Body of pancreas (tissue), 4 donors: ENCODE results near the gene DYNLT2. TPM values are rescaled to one million over a fixed set of nuclear protein-coding genes. Genes with fewer than 3 reads are reported as not detected.

Source experiments
- ATAC-seq: fragments of 150-250 bp; one replicate; pipeline ENCODE4 v1.9.1; 2016
- DNase-seq, 4 donors: peaks; one replicate each; pipeline ENCODE4 v3.0.0-alpha.2; 2019
- H3K27ac ChIP-seq, 4 donors: fragments of 200-600 bp; sonication (generic); 1 replicate in 3 of 4; 2 replicates in 1 of 4; pipeline versions ENCODE4 v1.5.1 to v1.6.1; 2016 to 2019; ENCODE audit warnings: mild to moderate bottlenecking in 1 of 4, mixed read lengths in 1 of 4, moderate library complexity in 1 of 4
- H3K27me3 ChIP-seq, 2 donors: fragments of 200-600 bp; sonication (generic); one replicate each; pipeline ENCODE4 v1.6.0; 2016; ENCODE audit warnings: mild to moderate bottlenecking in 1 of 2
- H3K36me3 ChIP-seq, 2 donors: fragments of 200-600 bp; sonication (generic); replicated peaks in 1 of 2; 2 replicates each; pipeline ENCODE4 v1.5.1; 2016; ENCODE audit warnings: low read depth in 2 of 2; ENCODE audit not compliant: insufficient read depth in 1 of 2
- H3K4me1 ChIP-seq: fragments of 200-600 bp; sonication (generic); one replicate; pipeline ENCODE4 v1.6.0; 2016
- H3K4me3 ChIP-seq, 2 donors: fragments of 200-600 bp; sonication (generic); 1 replicate in 1 of 2; 2 replicates in 1 of 2; pipeline ENCODE4 v1.5.1; 2016 to 2019
- H3K9me3 ChIP-seq, 3 donors: fragments of 200-600 bp; sonication (generic); 1 replicate in 2 of 3; 2 replicates in 1 of 3; pipeline ENCODE4 v1.5.1; 2016
- POLR2A ChIP-seq, 3 donors: fragments of 450-650 bp; IDR thresholded peaks; one replicate each; pipeline ENCODE4 v1.6.1; 2016; ENCODE audit warnings: antibody characterized with exemption in 3 of 3, mild to moderate bottlenecking in 2 of 3
- WGBS, 2 donors: methylation state at CpG; one replicate each; pipeline ENCODE4 v1.1.5; 2017; 5-methylcytosine and 5-hydroxymethylcytosine counted together
- intact Hi-C: fragments of 100-400 bp; cut with DNase I; formaldehyde crosslinking; loops from one replicate; pipeline ENCODE4 v1.15.1; 2023
- total RNA-seq, 2 donors: library from RNA; depleted of rRNA; stranded (reverse); fragments of >200 nt; gene quantifications; one replicate each; pipeline ENCODE4 v1.1.0, GENCODE V29; 2016
- TF ChIP-seq, protein P1 (sequence below), 7 experiments: fragments of 450-650 bp in 4 of 7; fragments of 200-600 bp in 3 of 7; sonication (generic) in 3 of 7; IDR thresholded peaks; one replicate each; pipeline ENCODE4 v1.5.1; 2016 to 2019; ENCODE audit warnings: antibody characterized with exemption in 7 of 7

The DYNLT2 gene
- total RNA-seq, 2 donors from 2014 or later: 1.3 to 3.6 TPM

DNA sequence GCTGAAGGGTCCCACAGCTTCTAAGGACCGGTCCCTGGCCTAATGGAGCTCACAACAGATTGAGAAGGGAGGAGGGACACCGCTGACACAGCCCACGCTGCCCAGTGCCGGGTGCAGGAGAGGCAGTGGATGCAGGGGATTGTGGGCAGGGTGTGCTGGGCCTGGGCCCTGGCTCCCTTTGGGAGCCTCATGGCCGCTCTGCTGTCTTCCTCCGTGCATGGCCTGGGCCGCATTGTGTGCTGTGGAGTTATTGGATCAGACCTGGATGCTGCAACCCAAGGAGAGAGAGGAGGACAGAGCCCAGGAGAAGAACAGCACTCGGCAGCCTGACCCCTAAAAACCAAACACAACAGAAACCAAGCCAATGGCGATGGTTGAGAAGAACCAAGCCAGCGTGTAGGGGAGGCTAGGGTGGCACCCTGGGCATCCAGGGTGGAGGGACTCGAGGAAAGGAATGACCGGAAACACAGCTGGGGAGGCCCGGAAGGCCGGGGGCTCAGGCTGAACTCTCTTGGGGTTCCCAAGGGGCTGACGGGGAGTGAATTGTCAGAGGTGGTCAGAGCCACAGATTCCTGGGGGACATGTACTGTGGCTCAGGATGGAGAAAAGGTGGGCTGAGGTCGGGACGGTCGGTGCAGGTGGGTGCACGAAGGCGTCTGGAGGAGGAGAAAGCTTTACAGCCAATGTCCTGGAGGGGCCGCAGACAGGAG lies 41.1 kb upstream of the DYNLT2 start:
- Histone ChIP-seq H3K9me3 (no peaks in the 10 kb centered on the region), H3K36me3 (no peaks in the 10 kb centered on the region), H3K4me1 (peaks cover 16% of the 10 kb centered on the region), H3K4me3 (no peak overlapping the region), H3K27ac (no peak overlapping the region), H3K27me3 (no peaks in the 10 kb centered on the region)
- TF ChIP-seq, protein P1, sequence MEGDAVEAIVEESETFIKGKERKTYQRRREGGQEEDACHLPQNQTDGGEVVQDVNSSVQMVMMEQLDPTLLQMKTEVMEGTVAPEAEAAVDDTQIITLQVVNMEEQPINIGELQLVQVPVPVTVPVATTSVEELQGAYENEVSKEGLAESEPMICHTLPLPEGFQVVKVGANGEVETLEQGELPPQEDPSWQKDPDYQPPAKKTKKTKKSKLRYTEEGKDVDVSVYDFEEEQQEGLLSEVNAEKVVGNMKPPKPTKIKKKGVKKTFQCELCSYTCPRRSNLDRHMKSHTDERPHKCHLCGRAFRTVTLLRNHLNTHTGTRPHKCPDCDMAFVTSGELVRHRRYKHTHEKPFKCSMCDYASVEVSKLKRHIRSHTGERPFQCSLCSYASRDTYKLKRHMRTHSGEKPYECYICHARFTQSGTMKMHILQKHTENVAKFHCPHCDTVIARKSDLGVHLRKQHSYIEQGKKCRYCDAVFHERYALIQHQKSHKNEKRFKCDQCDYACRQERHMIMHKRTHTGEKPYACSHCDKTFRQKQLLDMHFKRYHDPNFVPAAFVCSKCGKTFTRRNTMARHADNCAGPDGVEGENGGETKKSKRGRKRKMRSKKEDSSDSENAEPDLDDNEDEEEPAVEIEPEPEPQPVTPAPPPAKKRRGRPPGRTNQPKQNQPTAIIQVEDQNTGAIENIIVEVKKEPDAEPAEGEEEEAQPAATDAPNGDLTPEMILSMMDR (IDR thresholded peaks at IDR 0.05): no peak
- TF ChIP-seq POLR2A (IDR thresholded peaks at IDR 0.05): no peak
- intact Hi-C loops: no loop called here
- ATAC-seq (no peak), DNase-seq (no peak)
- 78 to 85% methylated on average over 21 of the region's 21 CpGs for WGBS, 2 donors

DNA sequence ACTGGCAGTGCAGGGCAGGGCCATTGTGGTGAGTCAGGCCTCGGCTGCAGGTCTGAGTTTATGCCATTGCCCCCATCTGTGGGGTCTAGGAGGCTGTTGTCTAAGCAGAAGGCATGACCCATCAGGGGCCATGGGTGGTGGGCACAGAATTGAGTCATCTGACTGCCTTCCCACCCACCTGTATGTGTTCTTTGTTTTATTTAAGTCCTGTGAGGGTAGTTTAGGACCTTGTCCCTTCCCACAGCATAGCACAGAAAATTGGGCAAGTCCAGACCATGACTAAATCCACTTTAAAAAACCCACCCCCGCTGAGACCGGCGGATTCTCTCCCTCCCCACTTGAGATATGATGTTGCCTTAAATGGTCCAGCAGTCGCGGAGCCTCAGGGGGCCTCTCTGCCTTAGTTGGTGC lies 40.4 kb upstream of the DYNLT2 start:
- Histone ChIP-seq H3K4me1 (peaks cover 16% of the 10 kb centered on the region), H3K9me3 (no peaks in the 10 kb centered on the region), H3K27ac (no peak overlapping the region), H3K4me3 (no peak overlapping the region), H3K36me3 (no peaks in the 10 kb centered on the region), H3K27me3 (no peaks in the 10 kb centered on the region)
- intact Hi-C loops: no loop called here
- no peak for DNase-seq
- no peak for TF ChIP-seq POLR2A (IDR thresholded peaks at IDR 0.05)
- TF ChIP-seq, protein P1 (IDR thresholded peaks at IDR 0.05): no peak
- WGBS, 2 donors: 58 to 72% methylated on average over 6 of the region's 6 CpGs
- ATAC-seq: no peak

GRCh38 chr6:169789944-169790927 lies 38.9 kb upstream of the DYNLT2 start:
- TF ChIP-seq, protein P1 (IDR thresholded peaks at IDR 0.05): peak; percentile 93 to 98 (median 98)
- TF ChIP-seq POLR2A (IDR thresholded peaks at IDR 0.05): peak in 1 of 3 donors; percentile 11
- Histone ChIP-seq H3K27me3 (no peaks in the 10 kb centered on the region), H3K4me3 (no peak overlapping the region), H3K4me1 (peaks cover 16% of the 10 kb centered on the region), H3K9me3 (no peaks in the 10 kb centered on the region), H3K36me3 (no peaks in the 10 kb centered on the region), H3K27ac (peak overlapping the region; percentile 7 to 64 (median 46))
- DNase-seq (peak; percentile 68 to 72 (median 71)), ATAC-seq (peak; percentile 92)
- WGBS, 2 donors: 1% methylated on average over 39 to 61 of the region's 61 CpGs
- intact Hi-C loops: loop anchor here (10.0 kb wide), 1 partner anchor 735 kb away; no protein-coding TSS in a partner anchor

DNA sequence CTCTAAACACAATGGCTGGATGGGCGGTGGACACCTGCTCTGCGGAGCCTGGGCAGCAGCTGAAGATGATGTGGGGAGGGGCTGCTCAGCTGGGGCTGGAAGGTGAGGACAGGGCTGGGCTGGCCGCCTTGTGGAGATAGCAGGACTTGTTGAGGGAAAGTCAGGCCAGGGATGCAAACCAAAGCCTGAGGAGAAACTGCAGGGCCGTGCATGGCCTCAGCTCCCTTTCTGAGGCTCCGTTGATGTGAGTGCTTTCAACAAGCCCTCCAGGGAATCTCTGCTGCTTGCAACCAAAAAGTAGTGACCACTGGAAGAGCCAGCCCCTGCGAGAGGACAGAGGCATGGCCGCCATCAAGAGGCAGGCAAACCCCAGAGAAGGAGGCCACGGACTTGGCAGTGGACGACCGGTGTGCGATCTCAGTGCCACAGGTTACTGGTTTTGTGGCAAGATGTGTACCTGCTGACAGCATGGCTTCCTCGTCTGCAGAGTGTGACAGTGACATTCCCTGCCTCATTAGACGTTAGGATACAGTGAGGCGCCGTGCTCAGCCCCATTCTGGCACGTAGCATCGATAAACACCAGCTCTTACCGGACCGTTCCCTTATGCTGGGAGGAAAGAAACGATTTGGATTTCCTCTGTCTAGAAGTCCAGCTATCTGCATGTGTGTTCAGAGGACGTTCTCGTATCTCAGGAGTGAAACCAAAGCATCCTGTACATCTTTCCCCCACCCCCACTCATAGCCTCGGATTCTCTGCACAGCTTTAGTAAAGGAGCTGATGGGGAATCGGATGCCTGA lies 38.0 kb upstream of the DYNLT2 start:
- Histone ChIP-seq H3K9me3 (no peaks in the 10 kb centered on the region), H3K4me1 (peaks cover 16% of the 10 kb centered on the region), H3K27me3 (no peaks in the 10 kb centered on the region), H3K36me3 (no peaks in the 10 kb centered on the region), H3K27ac (peak overlapping the region in 2 of 4 donors; percentile 64), H3K4me3 (no peak overlapping the region)
- WGBS, 2 donors: 53 to 62% methylated on average over 15 to 24 of the region's 24 CpGs
- no peak for ATAC-seq
- no peak for DNase-seq
- intact Hi-C loops: loop anchor here (10.0 kb wide), 1 partner anchor 735 kb away; no protein-coding TSS in a partner anchor
- TF ChIP-seq, protein P1 (IDR thresholded peaks at IDR 0.05): no peak
- no peak for TF ChIP-seq POLR2A (IDR thresholded peaks at IDR 0.05)
